GM12891 (cell line): Measurements from ENCODE around the gene MIEN1.

Experiments used
- PAX5 ChIP-seq: IDR thresholded peaks from 2 replicates; pipeline ENCODE4 v1.6.1; 2011; ENCODE audit warnings: low read length, moderate library complexity, mild to moderate bottlenecking; ENCODE audit not compliant: insufficient read depth, severe bottlenecking
- POLR2A ChIP-seq: IDR thresholded peaks from 2 replicates; pipeline ENCODE4 v1.6.1; 2011; ENCODE audit warnings: low read depth, low read length, control low read depth
- POLR2AphosphoS5 ChIP-seq: IDR thresholded peaks from 2 replicates; pipeline ENCODE4 v1.6.1; 2011; ENCODE audit warnings: low read depth, low read length, control low read depth
- POU2F2 ChIP-seq: IDR thresholded peaks from 2 replicates; pipeline ENCODE4 v1.6.1; 2011; ENCODE audit warnings: low read depth, mild to moderate bottlenecking, control low read depth, low read length, moderate library complexity
- SPI1 ChIP-seq: IDR thresholded peaks from 2 replicates; pipeline ENCODE4 v1.6.1; 2011; ENCODE audit warnings: low read depth, low read length, control low read depth
- TAF1 ChIP-seq: IDR thresholded peaks from 2 replicates; pipeline ENCODE4 v1.6.1; 2011; ENCODE audit warnings: low read depth, low read length, control low read depth

GRCh38 chr17:39742856-39743436 is 12.6 kb upstream of the MIEN1 start:
- TF ChIP-seq POLR2AphosphoS5 (no peak), POLR2A (no peak), TAF1 (no peak), SPI1 (no peak), POU2F2 (no peak), PAX5 (no peak)
